HG03280 (cell line): Measurements from ENCODE around the gene COPZ1.

Experiments
- ATAC-seq: cut with Tn5 transposase; IDR thresholded peaks from one replicate; pipeline ENCODE4 v1.9.1; 2021; ENCODE audit warnings: mild to moderate bottlenecking, moderate library complexity; ENCODE audit not compliant: unreplicated experiment

Gene COPZ1

GRCh38 chr12:54357506-54358190 lies 32.7 kb downstream of the COPZ1 start:
- ATAC-seq = no peak

- ATAC-seq = no peak
Observed at GRCh38 chr12:54358191-54358944, 33.4 kb downstream of the COPZ1 start.

GRCh38 chr12:54358945-54359761 lies 34.2 kb downstream of the COPZ1 start:
- peak; percentile 96 for ATAC-seq

GRCh38 chr12:54359762-54360351 lies 34.9 kb downstream of the COPZ1 start:
- ATAC-seq = no peak

- no peak for ATAC-seq
Observed at GRCh38 chr12:54360717-54361456, 36.0 kb downstream of the COPZ1 start.

- ATAC-seq = no peak
Observed at GRCh38 chr12:54363047-54363446, 38.1 kb downstream of the COPZ1 start.

- ATAC-seq = no peak
Observed at GRCh38 chr12:54363618-54364017, 38.7 kb downstream of the COPZ1 start.

GRCh38 chr12:54364413-54364812 lies 39.5 kb downstream of the COPZ1 start, which contains the start of gene GPR84:
GPR84 (minus strand) TSS chr12:54364486; CDS start chr12:54363851, 635 bp downstream.
- no peak for ATAC-seq

- ATAC-seq = peak; percentile 6
Observed at GRCh38 chr12:54368025-54368708, 43.2 kb downstream of the COPZ1 start.

GRCh38 chr12:54368709-54369596 lies 44.0 kb downstream of the COPZ1 start:
- ATAC-seq = peak; percentile 63

GRCh38 chr12:54369597-54370131 lies 44.7 kb downstream of the COPZ1 start:
- ATAC-seq = no peak

- ATAC-seq = no peak
Observed at GRCh38 chr12:54370171-54370730, 45.3 kb downstream of the COPZ1 start.

GRCh38 chr12:54371328-54372112 lies 46.6 kb downstream of the COPZ1 start:
- ATAC-seq = no peak

GRCh38 chr12:54372113-54372806 lies 47.3 kb downstream of the COPZ1 start:
- ATAC-seq = no peak

GRCh38 chr12:54373649-54374561 lies 49.0 kb downstream of the COPZ1 start:
- ATAC-seq = no peak
